ENCODE measurements around the gene KCNJ12.
"Not testable (repeated sequence)": the region's sequence is repeated elsewhere in the genome, so short reads cannot be mapped to it uniquely, and the experiment has no call there.

KCNJ12 gene

DNA sequence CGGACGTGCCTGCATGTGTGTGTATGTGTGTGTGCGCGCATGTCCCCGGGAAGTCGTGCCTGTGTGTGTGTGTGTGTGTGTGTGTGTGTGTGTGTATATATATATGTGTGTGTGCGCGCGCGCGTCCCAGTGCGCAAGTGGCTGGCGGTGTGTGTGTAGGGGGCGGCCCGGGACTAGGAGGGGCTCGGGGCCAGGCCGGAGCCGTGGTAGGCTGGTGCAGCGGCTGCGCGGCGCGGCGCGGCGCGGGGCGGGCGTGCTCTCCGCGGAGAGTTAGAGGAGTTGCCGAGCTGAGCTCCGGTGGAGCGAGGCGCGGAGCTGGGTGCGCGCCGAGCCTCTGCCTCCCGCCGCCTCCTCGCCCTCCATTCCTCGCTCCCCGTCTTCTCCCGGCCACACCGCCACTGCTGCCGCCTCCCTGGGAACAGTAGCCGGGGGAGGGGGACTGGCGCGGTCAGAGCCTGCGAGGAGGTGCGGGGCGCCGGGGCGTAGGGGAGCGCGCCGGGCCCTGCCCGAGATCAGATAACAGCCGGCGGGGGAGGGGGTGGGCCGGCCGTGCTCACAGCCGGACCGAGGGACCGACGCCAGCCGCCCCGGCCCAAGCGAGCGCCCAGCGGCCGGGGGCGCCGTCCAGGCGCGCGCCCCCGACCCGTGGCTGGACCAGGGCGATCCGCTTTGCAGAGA lies at the start of gene KCNJ12:
Gene KCNJ12, plus strand, starts transcription at position 277 of the 678 bp plus-strand sequence. CDS start 38,986 bp downstream, outside the sequence.
- peak within 1 kb of the TSS; percentile 35 to 61 (median 54) for H3K4me3 ChIP-seq (ENCODE audit: low read depth in 1 of 5, low read length in 5 of 5)
- H3K9me3 ChIP-seq (ENCODE audit: control insufficient read depth in 5 of 5, low read length in 5 of 5) = no peaks in the 10 kb centered on the region
- no peak within 1 kb of the TSS for H3K27ac ChIP-seq (ENCODE audit: low read depth, low read length)
- peak within 1 kb of the TSS in 1 of 5 donors; percentile 23 for H3K9ac ChIP-seq (ENCODE audit: low read length in 5 of 5)
- H3K27me3 ChIP-seq (ENCODE audit: control insufficient read depth in 5 of 5, insufficient read depth in 4 of 5, low read length in 5 of 5) = peaks cover 31 to 53% (median 39%) of the 10 kb centered on the region in 5 donors
- peaks cover 0 to 26% (median 20%) of the 10 kb centered on the region in 5 donors for H3K4me1 ChIP-seq (ENCODE audit: control insufficient read depth in 5 of 5, insufficient read depth in 5 of 5, low read length in 5 of 5)
- H3K36me3 ChIP-seq (ENCODE audit: control insufficient read depth in 5 of 5, insufficient read depth in 5 of 5, low read length in 5 of 5) = no peaks in the 10 kb centered on the region

- H3K4me3 ChIP-seq (ENCODE audit: low read depth in 1 of 5, low read length in 5 of 5); H3K36me3 ChIP-seq (ENCODE audit: control insufficient read depth in 5 of 5, insufficient read depth in 5 of 5, low read length in 5 of 5); H3K27me3 ChIP-seq (ENCODE audit: control insufficient read depth in 5 of 5, insufficient read depth in 4 of 5, low read length in 5 of 5): not testable (repeated sequence)
Measured at GRCh38 chr17:21327921-21328320, 48.2 kb upstream of the KCNJ12 start.

DNA sequence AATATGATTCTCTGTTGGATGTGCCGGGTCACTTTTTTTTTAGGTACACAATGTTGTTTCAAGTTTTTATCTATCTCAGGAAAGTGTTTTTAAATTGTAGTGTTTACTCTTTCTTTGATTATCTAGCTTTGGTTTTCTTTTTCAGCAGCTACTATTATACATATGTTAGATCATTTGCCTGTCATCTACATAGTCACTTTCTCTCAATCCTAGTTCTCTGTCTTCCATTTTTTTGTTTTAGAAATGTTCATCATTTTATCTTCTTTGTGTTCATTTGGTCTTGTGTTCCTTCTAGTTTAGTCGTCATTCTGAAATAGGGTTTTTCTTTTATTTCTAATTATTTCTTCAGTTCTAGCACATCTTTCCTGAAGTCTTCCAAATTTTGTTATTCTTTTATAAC lies 47.4 kb upstream of the KCNJ12 start:
- H3K4me1 ChIP-seq (ENCODE audit: control insufficient read depth in 5 of 5, insufficient read depth in 5 of 5, low read length in 5 of 5); H3K27ac ChIP-seq (ENCODE audit: low read depth, low read length); H3K27me3 ChIP-seq (ENCODE audit: control insufficient read depth in 5 of 5, insufficient read depth in 4 of 5, low read length in 5 of 5); H3K36me3 ChIP-seq (ENCODE audit: control insufficient read depth in 5 of 5, insufficient read depth in 5 of 5, low read length in 5 of 5); H3K9ac ChIP-seq (ENCODE audit: low read length in 5 of 5); H3K9me3 ChIP-seq (ENCODE audit: control insufficient read depth in 5 of 5, low read length in 5 of 5); H3K4me3 ChIP-seq (ENCODE audit: low read depth in 1 of 5, low read length in 5 of 5): not testable (repeated sequence)

More at GRCh38 chr17:21327921-21328320, 48.2 kb upstream of the KCNJ12 start:
- not testable (repeated sequence) for H3K9ac ChIP-seq (ENCODE audit: low read length in 5 of 5); H3K9me3 ChIP-seq (ENCODE audit: control insufficient read depth in 5 of 5, low read length in 5 of 5); H3K4me1 ChIP-seq (ENCODE audit: control insufficient read depth in 5 of 5, insufficient read depth in 5 of 5, low read length in 5 of 5); H3K27ac ChIP-seq (ENCODE audit: low read depth, low read length)

DNA sequence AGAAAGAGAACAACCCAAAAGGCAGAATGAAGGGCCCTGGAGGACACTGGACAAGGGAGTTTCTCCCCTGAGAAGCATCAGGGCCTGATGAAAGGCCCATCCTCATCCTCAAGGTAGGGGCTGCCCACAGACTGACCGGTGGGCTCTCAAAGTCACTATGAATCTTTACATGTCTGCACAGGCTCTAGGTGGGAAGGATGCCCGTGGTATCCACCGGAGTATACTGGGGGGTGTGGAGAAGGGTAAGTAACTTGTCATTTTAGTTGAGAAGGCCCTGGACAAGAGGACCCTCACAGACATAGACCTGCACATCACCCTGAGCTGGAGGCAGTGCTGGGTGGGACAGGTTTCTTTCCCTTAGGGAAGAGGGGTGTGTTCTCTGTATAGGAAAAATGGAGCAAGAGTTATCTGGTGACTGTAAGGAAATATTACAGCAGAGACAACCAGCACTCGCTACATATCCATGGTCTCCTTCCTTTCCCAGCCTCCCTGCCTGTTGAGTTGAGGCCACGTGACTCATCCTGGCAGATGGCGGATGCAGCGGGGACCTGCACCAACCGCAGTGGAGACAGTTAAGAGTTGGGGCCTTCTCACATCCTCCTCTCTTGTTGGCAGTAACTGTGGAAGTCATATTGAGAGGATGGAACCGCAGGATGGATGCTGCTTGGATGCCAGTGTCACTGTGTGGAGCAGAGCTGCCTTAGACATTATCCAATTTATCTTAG lies 45.6 kb upstream of the KCNJ12 start:
- Histone ChIP-seq H3K4me3 (ENCODE audit: low read depth in 1 of 5, low read length in 5 of 5) (no peak overlapping the region), H3K27me3 (ENCODE audit: control insufficient read depth in 5 of 5, insufficient read depth in 4 of 5, low read length in 5 of 5) (no peaks in the 10 kb centered on the region), H3K9me3 (ENCODE audit: control insufficient read depth in 5 of 5, low read length in 5 of 5) (peaks cover 4 to 9% (median 8%) of the 10 kb centered on the region in 5 donors), H3K9ac (ENCODE audit: low read length in 5 of 5) (no peak overlapping the region), H3K36me3 (ENCODE audit: control insufficient read depth in 5 of 5, insufficient read depth in 5 of 5, low read length in 5 of 5) (no peaks in the 10 kb centered on the region), H3K27ac (ENCODE audit: low read depth, low read length) (no peak overlapping the region), H3K4me1 (ENCODE audit: control insufficient read depth in 5 of 5, insufficient read depth in 5 of 5, low read length in 5 of 5) (no peaks in the 10 kb centered on the region)

GRCh38 chr17:21336541-21337294 lies 39.4 kb upstream of the KCNJ12 start:
- H3K27me3 ChIP-seq (ENCODE audit: control insufficient read depth in 5 of 5, insufficient read depth in 4 of 5, low read length in 5 of 5); H3K27ac ChIP-seq (ENCODE audit: low read depth, low read length); H3K9ac ChIP-seq (ENCODE audit: low read length in 5 of 5); H3K4me3 ChIP-seq (ENCODE audit: low read depth in 1 of 5, low read length in 5 of 5); H3K4me1 ChIP-seq (ENCODE audit: control insufficient read depth in 5 of 5, insufficient read depth in 5 of 5, low read length in 5 of 5); H3K9me3 ChIP-seq (ENCODE audit: control insufficient read depth in 5 of 5, low read length in 5 of 5); H3K36me3 ChIP-seq (ENCODE audit: control insufficient read depth in 5 of 5, insufficient read depth in 5 of 5, low read length in 5 of 5): not testable (repeated sequence)

- H3K9ac ChIP-seq (ENCODE audit: low read length in 5 of 5); H3K9me3 ChIP-seq (ENCODE audit: control insufficient read depth in 5 of 5, low read length in 5 of 5); H3K27me3 ChIP-seq (ENCODE audit: control insufficient read depth in 5 of 5, insufficient read depth in 4 of 5, low read length in 5 of 5); H3K4me1 ChIP-seq (ENCODE audit: control insufficient read depth in 5 of 5, insufficient read depth in 5 of 5, low read length in 5 of 5); H3K27ac ChIP-seq (ENCODE audit: low read depth, low read length); H3K36me3 ChIP-seq (ENCODE audit: control insufficient read depth in 5 of 5, insufficient read depth in 5 of 5, low read length in 5 of 5); H3K4me3 ChIP-seq (ENCODE audit: low read depth in 1 of 5, low read length in 5 of 5): not testable (repeated sequence)
Measured at GRCh38 chr17:21337981-21338625, 38.1 kb upstream of the KCNJ12 start.

DNA sequence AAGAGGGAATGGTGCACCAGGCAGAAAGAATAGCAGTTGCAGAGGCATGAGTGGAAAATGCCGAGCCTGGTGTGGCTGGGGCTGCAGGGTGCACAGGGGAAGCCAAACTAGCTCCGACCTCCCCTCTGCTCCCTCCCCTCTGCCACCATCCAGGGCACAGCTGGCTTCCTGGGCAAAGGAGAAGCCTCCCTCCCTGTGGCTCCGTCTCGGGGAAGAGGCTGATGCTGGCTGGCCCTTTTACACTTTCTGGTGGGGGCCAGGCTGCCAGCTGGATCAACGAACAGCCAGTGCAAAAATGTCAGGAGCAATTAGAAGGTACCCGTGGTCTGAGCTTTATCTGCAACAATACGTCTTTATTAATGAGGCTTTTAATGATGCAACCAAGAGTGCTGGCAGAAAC lies 37.1 kb upstream of the KCNJ12 start:
- Histone ChIP-seq H3K9ac (ENCODE audit: low read length in 5 of 5) (no peak overlapping the region), H3K9me3 (ENCODE audit: control insufficient read depth in 5 of 5, low read length in 5 of 5) (no peaks in the 10 kb centered on the region)

DNA sequence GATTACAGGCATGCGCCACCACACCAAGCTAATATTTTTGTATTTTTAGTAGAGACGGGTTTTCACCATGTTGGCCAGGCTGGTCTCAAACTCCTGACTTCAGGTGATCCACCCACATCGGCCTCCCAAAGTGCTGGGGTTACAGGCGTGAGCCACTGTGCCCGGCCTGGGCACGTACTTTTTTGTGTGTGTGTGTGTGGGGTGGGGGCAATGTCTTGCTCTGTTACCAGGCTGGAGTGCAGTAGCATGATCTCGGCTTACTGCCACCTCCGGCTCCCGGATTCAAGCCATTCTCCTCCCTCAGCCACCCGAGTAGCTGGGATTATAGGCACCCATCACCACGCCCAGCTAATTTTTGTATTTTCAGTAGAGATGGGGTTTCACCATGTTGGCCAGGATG lies 36.6 kb upstream of the KCNJ12 start:
- not testable (repeated sequence) for H3K9ac ChIP-seq (ENCODE audit: low read length in 5 of 5); H3K4me1 ChIP-seq (ENCODE audit: control insufficient read depth in 5 of 5, insufficient read depth in 5 of 5, low read length in 5 of 5); H3K36me3 ChIP-seq (ENCODE audit: control insufficient read depth in 5 of 5, insufficient read depth in 5 of 5, low read length in 5 of 5); H3K9me3 ChIP-seq (ENCODE audit: control insufficient read depth in 5 of 5, low read length in 5 of 5); H3K27ac ChIP-seq (ENCODE audit: low read depth, low read length); H3K4me3 ChIP-seq (ENCODE audit: low read depth in 1 of 5, low read length in 5 of 5); H3K27me3 ChIP-seq (ENCODE audit: control insufficient read depth in 5 of 5, insufficient read depth in 4 of 5, low read length in 5 of 5)

More for the DNA sequence above, 37.1 kb upstream of the KCNJ12 start:
- H3K27ac ChIP-seq (ENCODE audit: low read depth, low read length) = no peak overlapping the region
- no peak overlapping the region for H3K4me3 ChIP-seq (ENCODE audit: low read depth in 1 of 5, low read length in 5 of 5)
- no peaks in the 10 kb centered on the region for H3K4me1 ChIP-seq (ENCODE audit: control insufficient read depth in 5 of 5, insufficient read depth in 5 of 5, low read length in 5 of 5)
- no peaks in the 10 kb centered on the region for H3K36me3 ChIP-seq (ENCODE audit: control insufficient read depth in 5 of 5, insufficient read depth in 5 of 5, low read length in 5 of 5)
- no peaks in the 10 kb centered on the region for H3K27me3 ChIP-seq (ENCODE audit: control insufficient read depth in 5 of 5, insufficient read depth in 4 of 5, low read length in 5 of 5)

DNA sequence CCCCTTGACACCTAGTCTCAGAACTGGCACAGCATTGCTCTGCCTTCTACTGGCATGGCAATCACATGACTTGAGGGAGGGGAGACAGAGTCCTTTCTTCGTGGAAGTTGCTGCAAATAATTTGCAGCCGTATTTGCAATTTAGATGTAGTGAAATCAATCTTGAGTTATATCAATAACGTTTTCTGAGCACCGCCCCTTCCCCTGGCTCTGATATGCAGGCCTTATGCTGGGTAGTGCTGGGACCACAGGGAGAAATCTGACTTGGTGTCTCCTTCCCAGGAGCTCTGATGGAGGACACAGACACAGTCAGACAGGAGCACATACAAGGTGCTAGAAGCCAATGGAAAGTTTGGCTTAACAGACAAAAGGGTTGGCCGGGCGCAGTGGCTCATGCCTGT lies 35.8 kb upstream of the KCNJ12 start:
- not testable (repeated sequence) for H3K27me3 ChIP-seq (ENCODE audit: control insufficient read depth in 5 of 5, insufficient read depth in 4 of 5, low read length in 5 of 5); H3K27ac ChIP-seq (ENCODE audit: low read depth, low read length); H3K4me1 ChIP-seq (ENCODE audit: control insufficient read depth in 5 of 5, insufficient read depth in 5 of 5, low read length in 5 of 5); H3K9ac ChIP-seq (ENCODE audit: low read length in 5 of 5); H3K36me3 ChIP-seq (ENCODE audit: control insufficient read depth in 5 of 5, insufficient read depth in 5 of 5, low read length in 5 of 5); H3K4me3 ChIP-seq (ENCODE audit: low read depth in 1 of 5, low read length in 5 of 5); H3K9me3 ChIP-seq (ENCODE audit: control insufficient read depth in 5 of 5, low read length in 5 of 5)

DNA sequence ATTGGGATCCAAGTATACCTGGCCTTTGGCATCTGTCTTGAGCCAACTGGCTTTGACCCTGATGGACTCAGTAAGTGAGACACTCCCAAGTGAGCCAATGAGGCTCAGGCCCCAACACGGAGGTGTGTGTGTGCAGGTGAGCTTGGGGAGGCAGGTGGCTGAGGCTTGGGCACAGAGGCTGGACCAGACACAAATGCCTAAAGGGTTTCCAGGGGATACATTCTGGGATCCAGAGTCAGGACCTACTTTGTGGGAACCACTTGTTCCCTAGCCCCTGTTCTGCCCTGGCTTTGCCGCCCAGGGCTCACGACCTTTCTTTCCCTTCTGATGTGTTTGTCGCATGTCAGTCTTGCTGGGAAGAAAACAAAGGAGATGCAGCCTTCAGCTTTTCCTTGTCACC lies 34.9 kb upstream of the KCNJ12 start:
- H3K27ac ChIP-seq (ENCODE audit: low read depth, low read length); H3K9ac ChIP-seq (ENCODE audit: low read length in 5 of 5); H3K4me1 ChIP-seq (ENCODE audit: control insufficient read depth in 5 of 5, insufficient read depth in 5 of 5, low read length in 5 of 5); H3K4me3 ChIP-seq (ENCODE audit: low read depth in 1 of 5, low read length in 5 of 5); H3K27me3 ChIP-seq (ENCODE audit: control insufficient read depth in 5 of 5, insufficient read depth in 4 of 5, low read length in 5 of 5); H3K36me3 ChIP-seq (ENCODE audit: control insufficient read depth in 5 of 5, insufficient read depth in 5 of 5, low read length in 5 of 5); H3K9me3 ChIP-seq (ENCODE audit: control insufficient read depth in 5 of 5, low read length in 5 of 5): not testable (repeated sequence)
